Measurements from ENCODE around the gene DNAH17.

DNA sequence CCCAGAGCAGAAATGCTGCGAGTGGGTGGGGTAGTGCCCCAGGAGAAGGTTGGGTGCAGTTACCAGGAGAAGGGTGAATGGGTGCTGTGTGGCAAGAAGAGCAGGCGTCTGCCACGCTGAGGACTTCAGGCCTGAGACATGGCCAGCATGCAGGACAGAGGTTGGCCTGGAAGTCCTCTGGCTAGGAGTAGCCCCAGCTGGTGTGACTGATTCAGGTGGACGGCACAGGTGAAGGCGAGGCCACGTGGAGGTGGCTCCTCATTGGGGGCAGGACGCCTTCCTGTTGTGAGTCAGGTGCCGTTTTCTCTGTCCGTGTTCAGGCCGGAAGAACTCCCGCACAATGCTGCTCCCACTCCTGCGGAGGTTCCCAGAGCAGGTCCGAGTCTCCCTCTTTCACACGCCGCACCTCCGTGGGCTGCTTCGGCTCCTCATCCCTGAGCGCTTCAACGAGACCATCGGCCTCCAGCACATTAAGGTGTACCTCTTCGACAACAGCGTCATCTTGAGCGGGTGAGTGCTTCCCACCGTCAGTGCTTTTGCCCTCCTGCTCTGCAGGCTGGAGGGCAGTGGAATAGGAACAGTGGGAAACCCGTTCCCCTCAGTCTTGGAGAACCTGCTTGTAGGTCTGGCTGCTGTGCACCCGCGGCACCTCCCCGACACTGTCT, 178.0 kb downstream of the DNAH17 start:
- no peak for TF ChIP-seq EZH2phosphoT487 (IDR thresholded peaks at IDR 0.05; ENCODE audit: borderline replicate concordance, low read length)
- TF ChIP-seq, protein P1, sequence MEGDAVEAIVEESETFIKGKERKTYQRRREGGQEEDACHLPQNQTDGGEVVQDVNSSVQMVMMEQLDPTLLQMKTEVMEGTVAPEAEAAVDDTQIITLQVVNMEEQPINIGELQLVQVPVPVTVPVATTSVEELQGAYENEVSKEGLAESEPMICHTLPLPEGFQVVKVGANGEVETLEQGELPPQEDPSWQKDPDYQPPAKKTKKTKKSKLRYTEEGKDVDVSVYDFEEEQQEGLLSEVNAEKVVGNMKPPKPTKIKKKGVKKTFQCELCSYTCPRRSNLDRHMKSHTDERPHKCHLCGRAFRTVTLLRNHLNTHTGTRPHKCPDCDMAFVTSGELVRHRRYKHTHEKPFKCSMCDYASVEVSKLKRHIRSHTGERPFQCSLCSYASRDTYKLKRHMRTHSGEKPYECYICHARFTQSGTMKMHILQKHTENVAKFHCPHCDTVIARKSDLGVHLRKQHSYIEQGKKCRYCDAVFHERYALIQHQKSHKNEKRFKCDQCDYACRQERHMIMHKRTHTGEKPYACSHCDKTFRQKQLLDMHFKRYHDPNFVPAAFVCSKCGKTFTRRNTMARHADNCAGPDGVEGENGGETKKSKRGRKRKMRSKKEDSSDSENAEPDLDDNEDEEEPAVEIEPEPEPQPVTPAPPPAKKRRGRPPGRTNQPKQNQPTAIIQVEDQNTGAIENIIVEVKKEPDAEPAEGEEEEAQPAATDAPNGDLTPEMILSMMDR (IDR thresholded peaks at IDR 0.05; ENCODE audit: low read depth, low read length, poor library complexity, severe bottlenecking) = no peak

Data from DOHH2 (cell line).